NCI-H345 (cell line): ENCODE data around the gene SORBS2.
"Not testable (repeated sequence)": the region's sequence is repeated elsewhere in the genome, so short reads cannot be mapped to it uniquely, and the experiment has no call there.

Source experiments
- DNase-seq: peaks from one replicate; lab custom pipeline; 2025; lab: John Stamatoyannopoulos, UW

SORBS2 gene

GRCh38 chr4:185712350-185713024 lies 99.5 kb downstream of the SORBS2 start:
- no peak for DNase-seq

- DNase-seq, result no peak
Measured at GRCh38 chr4:185711726-185712125, 100.3 kb downstream of the SORBS2 start.

- no peak for DNase-seq
Measured at GRCh38 chr4:185710487-185710995, 101.5 kb downstream of the SORBS2 start.

DNA sequence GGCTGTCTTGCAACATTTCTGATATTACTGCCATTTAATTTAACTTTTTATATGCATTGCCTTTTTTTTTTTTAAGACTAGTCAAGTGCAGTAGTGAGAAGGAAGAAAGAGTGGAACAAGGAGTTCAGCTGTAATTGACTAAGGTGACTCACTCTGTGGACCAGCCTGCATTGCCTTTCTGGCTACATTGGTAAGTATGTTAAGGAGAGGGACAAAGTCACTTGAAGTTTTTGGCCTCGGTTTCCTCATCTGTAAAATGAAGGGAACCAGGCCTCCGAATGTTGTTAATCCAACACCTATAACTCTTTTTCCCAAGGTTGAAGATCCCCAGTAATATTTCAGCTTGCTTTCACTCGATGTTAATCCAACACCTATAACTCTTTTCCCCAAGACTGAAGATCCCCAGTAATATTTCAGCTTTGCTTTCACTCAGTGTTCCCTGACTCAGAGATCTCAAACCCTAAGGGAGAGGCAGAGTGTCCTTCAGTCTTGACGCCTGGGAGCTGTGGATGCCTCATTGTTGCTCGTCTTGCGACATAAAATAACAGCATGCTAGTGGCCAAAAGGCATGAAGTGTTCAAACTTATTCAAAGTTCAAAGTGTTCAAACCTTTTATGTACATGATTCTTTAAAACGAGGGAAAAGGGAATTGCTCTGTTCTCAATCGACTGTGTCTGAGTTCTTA lies 102.0 kb downstream of the SORBS2 start:
- DNase-seq, result no peak

- DNase-seq, result no peak
Measured at GRCh38 chr4:185708348-185708747, 103.6 kb downstream of the SORBS2 start.

DNA sequence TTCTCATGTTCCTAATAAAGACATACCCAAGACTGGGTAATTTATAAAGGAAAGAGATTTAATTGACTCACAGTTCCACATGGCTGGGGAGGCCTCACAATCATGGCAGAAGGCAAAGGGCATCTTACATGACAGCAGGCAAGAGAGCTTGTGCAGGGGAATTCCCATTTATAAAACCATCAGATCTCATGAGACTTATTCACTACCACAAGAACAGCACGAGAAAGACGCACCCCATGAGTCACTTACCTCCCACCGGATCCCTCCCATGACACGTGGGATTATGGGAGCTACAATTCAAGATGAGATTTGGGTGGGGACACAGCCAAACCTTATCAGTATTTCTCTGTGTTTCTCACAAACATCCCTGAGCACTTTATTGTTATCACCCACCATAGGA lies 104.4 kb downstream of the SORBS2 start:
- not testable (repeated sequence) for DNase-seq

DNA sequence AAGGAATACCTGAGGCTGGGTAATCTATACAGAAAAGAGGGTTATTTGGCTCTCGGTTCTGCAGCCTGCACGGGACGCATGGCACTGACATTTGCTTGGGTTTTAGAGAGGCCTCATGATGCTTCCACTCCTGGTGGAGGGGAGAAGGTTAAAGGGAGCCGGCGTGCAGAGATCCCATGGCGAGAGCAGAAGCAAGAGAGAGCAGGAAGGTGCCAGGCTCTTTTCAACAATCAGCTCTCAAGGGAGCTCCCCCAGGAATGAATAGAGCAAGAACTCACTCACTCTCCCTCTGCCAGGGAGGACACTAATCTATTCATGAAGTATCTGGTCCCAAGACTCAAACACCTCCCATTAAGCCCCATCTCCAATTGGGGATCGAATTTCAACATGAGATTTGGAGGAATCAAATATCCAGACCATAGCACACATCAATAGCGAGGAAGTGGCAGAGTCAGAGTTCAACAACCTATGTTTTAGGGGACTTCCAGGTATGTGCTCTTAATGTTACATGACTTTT lies 109.8 kb downstream of the SORBS2 start:
- DNase-seq, result no peak

DNA sequence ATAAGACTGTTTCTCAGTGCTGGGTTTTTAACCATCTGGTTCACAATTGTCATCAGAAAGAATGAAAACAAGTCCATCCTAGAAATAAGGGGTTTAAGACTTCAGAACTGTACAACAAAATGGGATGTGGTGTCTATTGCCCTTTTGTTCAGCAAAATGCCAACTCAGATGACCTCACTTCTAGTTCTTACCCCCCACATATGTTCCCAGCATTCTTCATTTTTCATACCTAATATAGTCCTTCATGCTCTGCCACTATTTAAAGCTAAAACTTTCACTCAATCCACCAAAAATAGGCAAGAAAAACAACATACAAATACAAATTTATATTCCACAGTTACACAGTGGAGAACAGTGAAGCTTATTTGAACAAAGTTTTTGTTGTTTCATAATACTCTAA lies 111.4 kb downstream of the SORBS2 start:
- DNase-seq, result no peak

- no peak for DNase-seq
Measured at GRCh38 chr4:185700048-185700447, 111.9 kb downstream of the SORBS2 start.

DNA sequence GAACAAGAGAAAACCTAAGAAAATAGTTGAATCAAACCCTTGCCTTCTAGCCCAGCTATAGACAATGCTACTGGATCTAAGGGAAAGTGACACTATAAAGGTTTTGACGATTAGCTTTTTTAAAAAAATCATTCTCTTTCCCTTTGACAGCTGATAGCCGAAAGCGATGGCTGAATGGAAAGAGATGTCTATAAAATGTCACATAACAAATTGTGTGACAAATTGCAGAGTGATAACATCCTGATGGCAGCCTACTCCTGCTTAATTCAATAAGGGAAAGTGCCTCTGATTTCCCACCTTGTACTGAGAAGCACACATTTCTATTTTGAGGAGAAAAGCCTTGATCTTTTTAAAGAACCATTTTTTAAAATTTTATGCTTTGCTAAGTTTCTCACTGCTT lies 114.5 kb downstream of the SORBS2 start:
- no peak for DNase-seq

- DNase-seq, result no peak
Measured at GRCh38 chr4:185695743-185696142, 116.3 kb downstream of the SORBS2 start.

GRCh38 chr4:185693548-185694215 lies 118.3 kb downstream of the SORBS2 start:
- DNase-seq, result no peak

GRCh38 chr4:185689407-185689806 lies 122.6 kb downstream of the SORBS2 start:
- no peak for DNase-seq

- no peak for DNase-seq
Measured at GRCh38 chr4:185685804-185686203, 126.2 kb downstream of the SORBS2 start.

DNA sequence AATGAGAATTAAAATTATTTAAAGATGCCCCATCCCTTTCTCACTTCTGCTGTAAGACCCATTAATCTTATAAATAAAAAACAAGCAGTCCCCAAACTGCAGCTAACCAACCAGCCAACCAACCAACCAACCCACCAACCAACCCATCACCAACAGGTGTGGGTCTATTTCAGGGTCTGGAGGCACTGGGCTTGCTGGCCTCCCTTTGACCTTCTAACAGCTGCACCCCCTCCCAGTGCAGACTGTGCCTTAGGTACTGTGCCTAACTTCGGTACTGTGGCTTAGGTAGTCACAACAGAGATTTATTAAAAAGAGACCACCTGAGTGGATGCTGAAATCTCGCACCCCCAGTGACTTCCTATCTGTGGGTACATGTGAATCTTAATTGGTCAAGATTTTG lies 128.1 kb downstream of the SORBS2 start:
- DNase-seq, result no peak

DNA sequence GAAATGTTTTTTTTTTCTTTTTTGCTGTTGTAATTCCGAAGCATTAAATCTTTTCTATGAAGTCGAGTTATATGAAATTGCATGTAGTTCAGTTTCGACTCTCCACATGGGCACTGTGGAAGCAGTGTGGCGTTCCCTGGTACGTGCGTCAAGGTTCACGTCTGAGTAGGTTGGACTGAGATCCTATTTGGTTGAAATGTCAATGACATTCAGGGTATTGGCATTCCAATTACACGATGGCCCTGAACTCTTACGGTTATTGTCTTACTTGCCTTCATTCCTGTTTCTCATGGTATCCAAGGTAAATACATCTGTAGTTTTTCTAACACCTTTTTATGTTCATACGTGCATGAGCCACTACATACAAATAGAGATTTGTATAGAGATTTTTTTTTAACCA lies 128.8 kb downstream of the SORBS2 start:
- no peak for DNase-seq

- no peak for DNase-seq
Measured at GRCh38 chr4:185682236-185682635, 129.8 kb downstream of the SORBS2 start.

DNA sequence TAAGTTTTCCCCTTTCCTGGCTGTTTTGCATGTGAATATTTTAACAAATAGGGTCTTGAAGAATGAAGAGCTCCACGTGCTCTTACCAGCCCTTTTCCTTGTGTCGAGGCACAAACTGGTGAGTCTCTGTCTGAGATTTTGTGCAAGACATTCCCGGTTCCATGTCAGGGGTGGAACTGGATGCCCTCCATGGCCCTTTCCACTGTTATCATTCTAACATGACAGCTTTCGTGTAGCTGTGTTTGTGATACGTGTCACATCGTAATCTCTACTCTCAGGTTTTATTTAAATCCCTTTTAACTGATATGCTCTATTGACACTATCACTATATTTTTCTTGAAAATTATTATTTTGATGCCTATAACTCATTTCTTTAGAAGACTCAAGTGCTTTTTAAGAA lies 130.4 kb downstream of the SORBS2 start:
- no peak for DNase-seq

DNA sequence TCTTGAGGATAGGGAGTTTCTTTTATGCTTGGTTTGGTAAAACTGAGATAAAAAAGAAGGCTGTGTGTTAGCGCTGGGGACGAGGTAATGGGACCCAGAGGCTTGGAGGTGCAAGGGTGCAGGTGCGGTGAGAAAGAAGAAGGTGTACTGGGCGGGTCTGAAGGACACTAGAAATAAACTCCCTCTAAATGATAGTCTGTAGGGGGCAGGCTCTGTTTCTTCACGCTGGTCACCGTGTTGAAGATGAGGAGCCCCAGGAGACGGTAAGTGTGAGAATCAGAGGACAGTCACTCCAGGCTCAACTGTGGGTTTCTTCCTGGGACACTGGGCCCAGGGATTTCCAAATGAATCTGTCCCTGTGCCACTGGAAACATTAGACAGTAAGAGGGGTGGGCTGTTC lies 131.4 kb downstream of the SORBS2 start:
- DNase-seq, result no peak

GRCh38 chr4:185679523-185679922 lies 132.5 kb downstream of the SORBS2 start:
- DNase-seq, result no peak

DNA sequence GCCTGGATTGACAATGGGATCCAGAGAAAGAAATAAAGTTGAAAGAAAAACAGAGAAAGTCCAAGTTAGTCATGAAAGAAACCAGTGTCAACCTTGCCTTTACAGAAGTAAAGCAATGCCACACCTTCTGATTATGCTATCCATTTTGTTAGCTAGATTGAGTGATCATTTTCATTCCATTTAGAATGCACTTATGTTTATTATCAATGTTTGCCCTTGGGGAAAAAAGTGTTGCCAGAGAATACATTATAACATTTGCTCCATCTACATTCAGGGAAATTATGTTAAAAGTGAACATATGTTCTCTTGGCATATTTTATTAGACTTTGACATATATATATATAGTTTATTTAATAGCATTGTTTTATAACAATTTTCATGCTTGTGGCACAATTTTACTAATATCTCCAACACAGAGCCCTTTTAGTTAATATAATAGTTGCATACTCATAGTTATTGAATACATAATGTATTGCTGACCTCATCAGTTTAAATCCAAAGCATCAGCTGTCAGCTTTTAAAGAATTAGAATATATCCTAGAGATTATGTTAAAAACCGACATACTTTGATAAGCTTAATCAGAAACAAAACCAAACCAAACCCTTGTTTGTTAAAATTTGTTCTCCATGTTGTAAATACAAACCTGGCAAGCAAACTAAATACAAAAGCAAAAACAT lies 134.2 kb downstream of the SORBS2 start:
- no peak for DNase-seq

DNA sequence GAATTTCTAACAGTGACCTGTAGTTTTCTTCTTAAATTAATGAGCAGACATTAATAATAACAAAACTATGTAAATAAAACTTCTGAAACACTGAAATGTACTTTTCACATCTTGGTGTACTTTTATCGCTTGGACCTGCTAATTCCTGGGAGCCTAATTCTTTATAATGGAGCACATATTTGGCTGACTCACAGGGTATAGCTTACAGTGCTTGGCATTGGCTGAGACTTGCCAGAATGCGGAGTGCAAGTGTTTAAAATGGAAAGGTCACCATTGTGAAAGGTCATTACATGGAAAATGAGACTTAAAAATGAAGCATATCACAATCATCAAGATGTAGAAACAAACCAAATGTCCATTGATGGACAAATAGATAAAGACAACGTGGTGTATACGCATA lies 139.4 kb downstream of the SORBS2 start:
- DNase-seq, result no peak
